ENCODE data around the gene ROGDI. TPM values are rescaled to one million over a fixed set of nuclear protein-coding genes. Genes with fewer than 3 reads are reported as not detected.

ROGDI gene
- total RNA-seq, 4 donors from 2014 or later, result 37.6 to 85.9 (median 62.6) TPM

DNA sequence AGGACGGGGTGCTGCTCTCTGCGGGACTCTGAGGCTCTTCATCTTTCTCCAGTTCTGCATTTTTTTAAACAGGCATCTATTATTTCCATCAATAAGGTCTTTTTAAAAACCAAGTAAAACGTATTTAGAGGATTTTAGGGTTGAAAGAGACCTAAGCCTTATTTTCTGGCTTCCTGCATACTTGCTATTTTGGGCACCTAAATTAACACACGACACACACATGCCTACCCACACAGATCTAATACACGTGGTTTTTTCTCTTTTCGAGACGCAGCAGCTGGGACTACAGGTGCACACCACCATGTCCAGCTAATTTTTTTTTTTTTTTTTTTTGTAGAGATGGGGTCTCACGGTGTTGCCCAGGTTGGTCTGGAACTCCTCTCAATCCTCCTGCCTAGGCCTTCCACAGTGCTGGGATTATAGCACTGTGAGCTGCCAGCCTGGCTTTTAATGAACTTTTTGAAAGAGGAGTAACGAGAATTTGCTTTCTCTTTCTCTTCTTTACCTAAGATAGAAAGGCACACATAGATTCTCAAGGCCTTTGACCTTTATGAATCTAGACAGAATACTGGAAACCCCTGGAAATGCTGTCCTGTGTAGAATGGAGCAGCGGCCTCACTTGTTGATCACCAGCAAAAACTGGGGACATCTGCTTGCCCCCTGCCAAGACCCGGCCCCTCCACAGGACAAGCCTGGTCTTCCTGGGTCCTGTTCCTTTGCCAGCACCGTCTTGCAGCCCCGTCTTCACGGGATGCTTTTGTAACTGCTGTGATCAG lies 54.3 kb downstream of the ROGDI start:
- H3K4me1 ChIP-seq, result peaks cover 0 to 22% (median 3%) of the 10 kb centered on the region in 3 donors
- ATAC-seq, result no peak
- peaks cover 0 to 47% of the 10 kb centered on the region in 2 donors for H3K36me3 ChIP-seq
- H3K4me3 ChIP-seq, result no peak overlapping the region
- H3K9me3 ChIP-seq, result no peaks in the 10 kb centered on the region
- TF ChIP-seq POLR2AphosphoS5 (IDR thresholded peaks at IDR 0.05), result no peak
- TF ChIP-seq, protein P1, sequence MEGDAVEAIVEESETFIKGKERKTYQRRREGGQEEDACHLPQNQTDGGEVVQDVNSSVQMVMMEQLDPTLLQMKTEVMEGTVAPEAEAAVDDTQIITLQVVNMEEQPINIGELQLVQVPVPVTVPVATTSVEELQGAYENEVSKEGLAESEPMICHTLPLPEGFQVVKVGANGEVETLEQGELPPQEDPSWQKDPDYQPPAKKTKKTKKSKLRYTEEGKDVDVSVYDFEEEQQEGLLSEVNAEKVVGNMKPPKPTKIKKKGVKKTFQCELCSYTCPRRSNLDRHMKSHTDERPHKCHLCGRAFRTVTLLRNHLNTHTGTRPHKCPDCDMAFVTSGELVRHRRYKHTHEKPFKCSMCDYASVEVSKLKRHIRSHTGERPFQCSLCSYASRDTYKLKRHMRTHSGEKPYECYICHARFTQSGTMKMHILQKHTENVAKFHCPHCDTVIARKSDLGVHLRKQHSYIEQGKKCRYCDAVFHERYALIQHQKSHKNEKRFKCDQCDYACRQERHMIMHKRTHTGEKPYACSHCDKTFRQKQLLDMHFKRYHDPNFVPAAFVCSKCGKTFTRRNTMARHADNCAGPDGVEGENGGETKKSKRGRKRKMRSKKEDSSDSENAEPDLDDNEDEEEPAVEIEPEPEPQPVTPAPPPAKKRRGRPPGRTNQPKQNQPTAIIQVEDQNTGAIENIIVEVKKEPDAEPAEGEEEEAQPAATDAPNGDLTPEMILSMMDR (IDR thresholded peaks at IDR 0.05), result no peak
- no peaks in the 10 kb centered on the region for H3K27me3 ChIP-seq
- peak overlapping the region in 1 of 4 donors; percentile 39 for H3K27ac ChIP-seq
- WGBS, 2 donors (ENCODE audit: low coverage in 1 of 2), result 69 to 70% methylated on average over 7 to 13 of the region's 14 CpGs

DNA sequence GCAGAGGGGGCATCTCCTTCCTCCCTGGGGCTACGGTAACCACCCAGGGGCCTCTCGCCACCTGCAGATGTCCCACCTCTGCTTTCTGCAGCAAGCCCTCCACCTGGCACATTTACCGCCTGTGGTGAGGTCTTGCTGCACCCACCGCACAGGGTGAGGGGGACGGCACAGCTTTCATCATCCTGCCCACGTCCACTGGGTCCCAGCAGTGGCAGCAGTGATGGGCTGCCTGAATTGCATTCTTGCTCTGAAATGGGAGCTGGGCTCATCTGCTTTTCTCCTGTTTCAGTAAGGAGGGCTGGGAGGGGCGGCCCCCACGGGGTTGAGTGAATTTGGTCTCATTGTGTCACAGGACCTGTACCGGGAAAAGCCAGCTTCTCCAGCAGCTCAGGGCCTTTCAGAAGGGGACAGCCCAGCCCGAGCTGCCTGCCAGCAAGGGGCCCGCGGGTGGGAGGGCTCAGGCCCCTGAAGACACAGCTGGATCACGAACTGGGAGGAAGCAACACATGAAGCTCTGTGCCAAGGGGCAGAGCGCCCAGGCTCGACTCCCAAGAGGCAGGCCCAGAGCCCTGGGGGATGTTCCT lies 55.4 kb downstream of the ROGDI start:
- Histone ChIP-seq H3K4me1 (peaks cover 0 to 27% (median 3%) of the 10 kb centered on the region in 3 donors), H3K27me3 (no peaks in the 10 kb centered on the region), H3K27ac (peak overlapping the region in 1 of 4 donors; percentile 39), H3K4me3 (no peak overlapping the region), H3K9me3 (no peaks in the 10 kb centered on the region), H3K36me3 (peaks cover 0 to 37% of the 10 kb centered on the region in 2 donors)
- TF ChIP-seq POLR2A (IDR thresholded peaks at IDR 0.05) (no peak), EP300 (IDR thresholded peaks at IDR 0.05) (no peak), POLR2AphosphoS5 (IDR thresholded peaks at IDR 0.05) (no peak)
- TF ChIP-seq, protein P1 (IDR thresholded peaks at IDR 0.05), result no peak
- ATAC-seq, result no peak
- WGBS, 2 donors (ENCODE audit: low coverage in 1 of 2), result 53% methylated on average over 4 of the region's 15 CpGs; no CpG with 5 or more reads in 1 of the 2 donors

Small RNA genes within 50 kb of the gene (small RNA-seq; reads per million reads assigned to genes)
- 0 reads per million in 4 donors for gene RF00017

Other genes with a start within 250 kb of the ROGDI start
- under 1 TPM in 1 of 4 donors, not detected in 3; 0.40 TPM for gene C16orf96, start 246.3 kb downstream of the ROGDI start, total RNA-seq
- gene UBALD1, start 187.7 kb downstream of the ROGDI start, total RNA-seq, result 10 to 100 TPM in 3 of 4 donors, 1 to 10 TPM in 1; 5.9 to 24.0 (median 14.3) TPM
- 10 to 100 TPM; 29.2 to 67.0 (median 40.5) TPM for gene MGRN1, start 177.8 kb downstream of the ROGDI start, total RNA-seq
- 10 to 100 TPM; 14.8 to 26.3 (median 21.4) TPM for gene NUDT16L1, start 109.1 kb downstream of the ROGDI start, total RNA-seq
- 10 to 100 TPM; 23.3 to 47.8 (median 27.6) TPM for gene ANKS3, start 68.4 kb downstream of the ROGDI start, total RNA-seq
- under 1 TPM; 0.54 to 0.89 (median 0.65) TPM for gene DNAAF8, start 68.1 kb downstream of the ROGDI start, total RNA-seq
- 10 to 100 TPM; 12.6 to 15.8 (median 13.8) TPM for gene ZNF500, start 35.5 kb downstream of the ROGDI start, total RNA-seq
- not detected for gene SEPTIN12, start 14.3 kb downstream of the ROGDI start, total RNA-seq
- not detected for gene SMIM22, start 7.3 kb downstream of the ROGDI start, total RNA-seq
- gene GLYR1, start 44.7 kb upstream of the ROGDI start, total RNA-seq, result 100 to 1,000 TPM in 2 of 4 donors, 10 to 100 TPM in 2; 86.0 to 129 (median 97.0) TPM
- gene UBN1, start 44.8 kb upstream of the ROGDI start, total RNA-seq, result 10 to 100 TPM; 22.8 to 46.2 (median 28.0) TPM
- 10 to 100 TPM; 53.7 to 82.5 (median 76.5) TPM for gene PPL, start 134.5 kb upstream of the ROGDI start, total RNA-seq
- gene SEC14L5, start 155.7 kb upstream of the ROGDI start, total RNA-seq, result 1 to 10 TPM in 1 of 4 donors, under 1 TPM in 3; 0.16 to 1.3 (median 0.75) TPM
- gene NAGPA, start 231.3 kb upstream of the ROGDI start, total RNA-seq, result 10 to 100 TPM; 17.8 to 37.8 (median 27.7) TPM

Measured in gastroesophageal sphincter (tissue), 4 donors.